IPS DF 6.9 (cell line): ENCODE measurements around the gene IZUMO1.
A peak's percentile ranks its signal among the peaks of the same experiment; 100 is the strongest.
"Not testable (repeated sequence)": the region's sequence is repeated elsewhere in the genome, so short reads cannot be mapped to it uniquely, and the experiment has no call there.

ENCODE experiments used
- DNase-seq: peaks from one replicate; pipeline ENCODE4 v3.0.0-alpha.2; 2013; ENCODE audit warnings: low read depth, low spot score
- H3K27ac ChIP-seq: one replicate; pipeline ENCODE4 v1.5.1; 2013; ENCODE audit warnings: low read length, control low read depth
- H3K27me3 ChIP-seq: 2 replicates; pipeline ENCODE4 v1.6.1; 2013; ENCODE audit warnings: mild to moderate bottlenecking, low read length; ENCODE audit not compliant: control insufficient read depth, insufficient read depth
- H3K36me3 ChIP-seq: 2 replicates; pipeline ENCODE4 v1.6.1; 2013; ENCODE audit warnings: low read length; ENCODE audit not compliant: control insufficient read depth, insufficient read depth
- H3K4me1 ChIP-seq: 2 replicates; pipeline ENCODE4 v1.6.1; 2013; ENCODE audit warnings: low read length; ENCODE audit not compliant: control insufficient read depth, insufficient read depth
- H3K4me3 ChIP-seq: 2 replicates; pipeline ENCODE4 v1.5.1; 2013; ENCODE audit warnings: mild to moderate bottlenecking, low read length
- H3K9me3 ChIP-seq: 2 replicates; pipeline ENCODE4 v1.6.1; 2013; ENCODE audit warnings: low read length, inconsistent platforms; ENCODE audit not compliant: control insufficient read depth, insufficient read depth
- WGBS: extraction: QIAGEN DNeasy Blood & Tissue Kit; methylation state at CpG from one replicate; pipeline ENCODE4 v1.1.7; 2013; ENCODE audit warnings: mixed read lengths, missing lambda C conversion rate; ENCODE audit not compliant: insufficient read length, insufficient coverage; 5-methylcytosine and 5-hydroxymethylcytosine counted together

IZUMO1 gene

DNA sequence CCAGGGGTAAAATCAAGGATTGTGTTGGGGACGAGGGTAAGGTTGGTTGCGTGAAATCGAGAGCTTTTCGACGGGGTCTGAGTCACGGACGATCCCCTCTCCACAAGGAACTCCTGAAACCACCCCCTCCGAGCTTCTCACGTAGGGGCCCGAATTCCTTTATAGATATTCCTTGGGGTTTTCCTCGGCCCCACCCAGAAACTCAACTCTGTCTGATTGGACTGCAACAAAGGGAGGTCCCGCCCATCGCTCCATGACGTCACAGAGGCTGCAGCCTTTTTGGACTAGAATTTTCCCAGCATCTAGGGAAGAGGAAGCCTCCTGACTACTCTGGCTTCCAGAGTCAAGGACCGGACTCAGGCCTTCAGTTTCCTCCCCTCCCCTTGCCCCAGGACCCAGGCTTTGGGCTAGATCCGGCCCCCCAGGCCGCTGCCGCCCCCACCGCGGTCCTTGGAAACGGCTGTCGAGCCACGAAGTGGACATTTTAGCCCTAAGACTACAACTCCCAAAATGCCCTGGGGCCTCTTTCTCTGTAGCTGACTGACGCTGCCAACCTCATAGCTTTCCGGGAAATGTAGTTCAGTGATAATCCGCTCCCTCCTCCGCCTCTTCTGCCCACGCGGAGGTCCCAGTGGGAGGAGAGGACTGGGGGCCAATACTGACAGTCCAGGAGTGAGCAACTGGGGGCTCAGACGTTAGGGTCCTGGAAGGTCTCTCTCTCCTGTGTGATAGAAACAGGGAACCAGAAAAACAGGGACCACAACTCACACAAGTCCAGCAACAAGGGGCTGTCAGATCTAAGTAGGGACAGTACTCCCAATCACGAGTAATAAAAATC is at the start of gene IZUMO1:
TSS of gene IZUMO1 (minus strand) at position 172 of the 838 bp plus-strand sequence. CDS start 1,050 bp downstream, outside the sequence.
- H3K36me3 ChIP-seq = peaks cover 17% of the 10 kb centered on the region
- H3K27me3 ChIP-seq = no peaks in the 10 kb centered on the region
- no CpG with 5 or more reads among the region's 31 CpGs for WGBS
- H3K27ac ChIP-seq = no peak within 1 kb of the TSS
- DNase-seq = no peak
- peaks cover 3% of the 10 kb centered on the region; the same call in 1 of the 2 replicates for H3K4me1 ChIP-seq
- H3K4me3 ChIP-seq = peak within 1 kb of the TSS; percentile 50; the same call in 1 of the 2 replicates
- no peaks in the 10 kb centered on the region for H3K9me3 ChIP-seq

- no peak for DNase-seq
- no peaks in the 10 kb centered on the region for H3K9me3 ChIP-seq
- H3K4me3 ChIP-seq = no peak overlapping the region
- H3K4me1 ChIP-seq = peaks cover 7% of the 10 kb centered on the region
- no peak overlapping the region for H3K27ac ChIP-seq
- no peaks in the 10 kb centered on the region for H3K27me3 ChIP-seq
- no CpG with 5 or more reads among the region's 2 CpGs for WGBS
- H3K36me3 ChIP-seq = 0 out of 2 replicates have a peak, but pooled peaks cover 3% of the 10 kb centered on the region
Measured at GRCh38 chr19:48795685-48796070, 49.0 kb upstream of the IZUMO1 start.

- no CpG with 5 or more reads among the region's 38 CpGs for WGBS
- Histone ChIP-seq H3K9me3 (no peaks in the 10 kb centered on the region), H3K36me3 (0 out of 2 replicates have a peak, but pooled peaks cover 3% of the 10 kb centered on the region), H3K27ac (no peak overlapping the region), H3K4me3 (peak overlapping the region; percentile 58; the same call in 1 of the 2 replicates), H3K4me1 (peaks cover 7% of the 10 kb centered on the region), H3K27me3 (no peaks in the 10 kb centered on the region)
- DNase-seq = no peak
Measured at GRCh38 chr19:48795055-48795684, 48.5 kb upstream of the IZUMO1 start.

- no peaks in the 10 kb centered on the region for H3K27me3 ChIP-seq
- no peaks in the 10 kb centered on the region for H3K9me3 ChIP-seq
- no peak for DNase-seq
- 0 out of 2 replicates have a peak, but pooled peaks cover 3% of the 10 kb centered on the region for H3K36me3 ChIP-seq
- no peak overlapping the region for H3K27ac ChIP-seq
- no peak overlapping the region for H3K4me3 ChIP-seq
- WGBS = no CpG with 5 or more reads among the region's 6 CpGs
- peaks cover 5% of the 10 kb centered on the region for H3K4me1 ChIP-seq
Measured at GRCh38 chr19:48794291-48794690, 47.6 kb upstream of the IZUMO1 start.

DNA sequence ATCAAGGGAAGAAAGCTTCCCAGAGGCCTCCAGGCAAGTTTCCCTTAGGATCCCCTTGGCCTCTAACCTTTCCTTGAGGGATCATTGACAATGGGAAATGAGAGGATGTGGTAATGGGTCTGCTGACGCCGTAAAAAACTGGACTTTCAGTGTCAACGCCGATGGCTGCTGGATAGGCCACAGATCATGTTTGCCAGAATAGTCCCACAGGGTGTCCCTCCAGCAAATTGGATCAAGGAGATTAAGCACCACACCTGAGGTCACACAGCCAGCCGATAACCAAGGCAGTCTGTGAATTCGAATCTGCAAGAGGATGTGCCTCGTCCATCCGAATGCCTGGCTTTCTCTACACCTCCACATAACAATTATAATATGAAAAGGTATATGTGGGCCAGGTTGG is 46.6 kb upstream of the IZUMO1 start:
- H3K4me1 ChIP-seq = 0 out of 2 replicates have a peak, but pooled peaks cover 2% of the 10 kb centered on the region
- no peaks in the 10 kb centered on the region for H3K27me3 ChIP-seq
- H3K27ac ChIP-seq = no peak overlapping the region
- WGBS = no CpG with 5 or more reads among the region's 8 CpGs
- 0 out of 2 replicates have a peak, but pooled peaks cover 3% of the 10 kb centered on the region for H3K36me3 ChIP-seq
- H3K9me3 ChIP-seq = no peaks in the 10 kb centered on the region
- DNase-seq = no peak
- no peak overlapping the region for H3K4me3 ChIP-seq

- not testable (repeated sequence) for H3K9me3 ChIP-seq, DNase-seq
Measured at GRCh38 chr19:48787331-48787730, 40.6 kb upstream of the IZUMO1 start.

DNA sequence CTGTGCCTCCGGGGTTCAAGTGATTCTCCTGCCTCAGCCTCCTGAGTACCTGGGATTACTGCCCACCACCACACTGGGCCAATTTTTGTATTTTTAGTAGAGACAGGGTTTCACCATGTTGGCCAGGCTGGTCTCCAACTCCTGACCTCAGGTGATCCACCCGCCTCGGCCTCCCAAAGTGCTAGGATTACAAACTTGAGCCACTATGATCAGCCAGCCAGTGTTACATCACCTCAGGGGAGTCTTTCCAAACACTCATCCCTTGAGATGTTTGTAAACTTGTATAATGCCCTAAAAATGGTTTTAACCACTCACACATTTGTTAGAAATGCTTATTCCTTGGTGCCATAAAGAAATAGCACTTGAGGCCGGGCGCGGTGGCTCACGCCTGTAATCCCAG is 39.7 kb upstream of the IZUMO1 start:
- not testable (repeated sequence) for H3K9me3 ChIP-seq, H3K4me1 ChIP-seq, H3K4me3 ChIP-seq, H3K27ac ChIP-seq, DNase-seq, H3K27me3 ChIP-seq, H3K36me3 ChIP-seq
- no CpG with 5 or more reads among the region's 7 CpGs for WGBS

More at GRCh38 chr19:48787331-48787730, 40.6 kb upstream of the IZUMO1 start:
- WGBS = no CpG with 5 or more reads among the region's 9 CpGs
- not testable (repeated sequence) for H3K27ac ChIP-seq, H3K36me3 ChIP-seq, H3K4me1 ChIP-seq, H3K4me3 ChIP-seq, H3K27me3 ChIP-seq

GRCh38 chr19:48784527-48784926 is 37.8 kb upstream of the IZUMO1 start:
- H3K4me3 ChIP-seq = no peak overlapping the region
- no peak overlapping the region for H3K27ac ChIP-seq
- WGBS = no CpG with 5 or more reads among the region's 5 CpGs
- no peaks in the 10 kb centered on the region for H3K27me3 ChIP-seq
- no peak for DNase-seq
- H3K36me3 ChIP-seq = no peaks in the 10 kb centered on the region
- no peaks in the 10 kb centered on the region for H3K9me3 ChIP-seq
- H3K4me1 ChIP-seq = no peaks in the 10 kb centered on the region

DNA sequence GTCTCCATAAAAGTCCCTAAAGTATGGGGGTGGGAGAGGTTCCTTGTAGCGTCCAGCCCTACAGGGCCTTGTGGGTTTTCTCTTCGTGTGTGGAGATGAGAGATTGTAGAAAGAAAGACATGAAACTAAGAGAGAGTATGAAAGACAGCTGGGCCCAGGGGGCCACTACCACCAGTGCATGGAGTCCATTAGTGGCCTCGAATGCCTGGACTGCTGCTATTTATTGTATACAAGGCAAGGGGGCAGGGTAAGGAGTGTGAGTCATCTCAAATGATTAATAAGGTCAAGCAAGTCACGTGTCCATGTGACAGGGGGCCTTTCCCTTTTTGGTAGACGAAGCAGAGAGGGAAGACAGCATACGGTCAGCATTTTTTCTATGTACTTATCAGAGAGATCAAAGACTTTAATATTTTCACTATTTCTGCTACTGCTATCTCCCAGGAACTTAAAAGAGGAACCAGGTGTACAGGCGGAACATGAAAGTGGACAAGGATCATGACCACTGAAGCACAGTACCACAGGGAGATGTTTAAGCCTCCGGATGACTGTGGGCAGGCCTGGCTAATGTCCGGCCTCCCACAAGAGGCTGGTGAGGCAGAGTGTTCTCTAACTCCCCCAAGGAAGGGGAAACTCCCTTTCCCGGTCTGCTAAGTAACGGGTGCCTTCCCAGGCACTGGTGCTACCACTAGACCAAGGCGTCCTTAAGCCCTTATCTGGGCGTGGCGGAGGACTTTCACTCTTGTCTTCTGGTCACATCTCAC is 34.1 kb upstream of the IZUMO1 start:
- Histone ChIP-seq H3K9me3 (no peaks in the 10 kb centered on the region), H3K4me1 (no peaks in the 10 kb centered on the region), H3K36me3 (no peaks in the 10 kb centered on the region), H3K27ac (no peak overlapping the region), H3K4me3 (no peak overlapping the region), H3K27me3 (no peaks in the 10 kb centered on the region)
- no CpG with 5 or more reads among the region's 14 CpGs for WGBS
- DNase-seq = no peak

DNA sequence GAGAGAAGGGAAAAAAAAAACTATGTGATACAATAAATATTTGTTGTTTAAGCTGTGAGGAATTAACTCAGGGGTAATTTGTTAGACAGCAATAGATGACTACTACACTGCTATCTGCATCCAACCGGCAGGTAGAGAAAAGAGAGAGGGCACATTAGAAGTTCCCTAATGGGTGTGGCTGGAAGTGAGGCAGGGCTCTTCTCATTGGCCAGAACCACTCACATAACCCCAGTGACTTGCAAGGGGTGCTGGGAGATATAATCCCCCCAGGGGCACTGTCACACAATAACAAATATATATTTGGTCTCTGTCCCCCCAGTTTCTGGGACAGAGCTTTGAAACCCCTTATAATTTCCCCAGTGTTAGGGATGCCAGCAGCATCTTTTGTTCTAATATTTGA is 32.9 kb upstream of the IZUMO1 start:
- no peak overlapping the region for H3K4me3 ChIP-seq
- no CpG with 5 or more reads among the region's 1 CpG for WGBS
- no peaks in the 10 kb centered on the region for H3K9me3 ChIP-seq
- no peaks in the 10 kb centered on the region for H3K4me1 ChIP-seq
- no peak overlapping the region for H3K27ac ChIP-seq
- H3K27me3 ChIP-seq = no peaks in the 10 kb centered on the region
- no peak for DNase-seq
- no peaks in the 10 kb centered on the region for H3K36me3 ChIP-seq
